ENCODE data around the gene ZNF138.

The ZNF138 gene

DNA sequence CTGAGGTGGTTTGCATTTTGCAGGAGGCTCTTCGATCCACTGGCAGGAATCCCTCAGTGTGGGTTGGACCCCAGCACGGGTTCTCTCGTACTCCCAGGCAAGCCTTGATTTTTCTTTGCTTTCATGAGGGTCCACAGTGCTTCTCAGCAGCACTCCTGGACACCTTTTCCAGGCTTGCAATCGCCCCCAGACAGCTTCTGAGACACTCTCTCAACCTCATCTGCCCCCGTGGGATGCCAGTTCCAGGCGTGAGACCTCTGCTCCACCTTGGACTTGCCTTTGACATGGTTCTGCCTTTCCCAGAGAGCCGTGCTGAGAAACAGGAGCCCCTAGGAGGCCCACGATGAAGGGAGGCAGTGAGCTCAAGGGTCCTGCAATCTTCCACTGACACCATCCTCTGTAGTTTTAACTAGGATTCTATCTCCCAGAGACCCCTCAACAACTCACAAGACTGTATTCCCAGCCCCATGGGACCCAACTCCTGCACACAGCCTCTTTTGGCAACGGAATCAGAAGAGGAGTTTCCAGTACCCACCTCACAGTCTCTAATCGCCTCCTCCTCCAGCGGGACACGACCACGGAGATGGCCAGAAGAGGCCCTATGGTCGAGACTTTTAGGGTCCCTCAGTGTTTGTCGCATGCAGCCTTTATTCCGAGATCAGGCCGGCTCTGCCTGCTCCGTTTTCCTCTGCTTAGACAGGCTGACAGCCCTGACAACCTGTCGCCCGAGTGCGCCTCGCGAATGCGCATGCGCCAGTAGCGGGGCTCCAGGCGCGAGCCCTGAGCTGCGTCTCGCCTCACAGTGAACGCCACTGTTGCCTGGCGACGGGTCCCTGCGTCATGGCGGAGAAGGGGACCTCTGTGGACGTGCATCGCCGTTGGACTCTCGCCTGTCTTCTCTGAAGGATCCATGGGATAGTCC, 82.8 kb downstream of the ZNF138 start:
- peak; percentile 90 for DNase-seq

DNA sequence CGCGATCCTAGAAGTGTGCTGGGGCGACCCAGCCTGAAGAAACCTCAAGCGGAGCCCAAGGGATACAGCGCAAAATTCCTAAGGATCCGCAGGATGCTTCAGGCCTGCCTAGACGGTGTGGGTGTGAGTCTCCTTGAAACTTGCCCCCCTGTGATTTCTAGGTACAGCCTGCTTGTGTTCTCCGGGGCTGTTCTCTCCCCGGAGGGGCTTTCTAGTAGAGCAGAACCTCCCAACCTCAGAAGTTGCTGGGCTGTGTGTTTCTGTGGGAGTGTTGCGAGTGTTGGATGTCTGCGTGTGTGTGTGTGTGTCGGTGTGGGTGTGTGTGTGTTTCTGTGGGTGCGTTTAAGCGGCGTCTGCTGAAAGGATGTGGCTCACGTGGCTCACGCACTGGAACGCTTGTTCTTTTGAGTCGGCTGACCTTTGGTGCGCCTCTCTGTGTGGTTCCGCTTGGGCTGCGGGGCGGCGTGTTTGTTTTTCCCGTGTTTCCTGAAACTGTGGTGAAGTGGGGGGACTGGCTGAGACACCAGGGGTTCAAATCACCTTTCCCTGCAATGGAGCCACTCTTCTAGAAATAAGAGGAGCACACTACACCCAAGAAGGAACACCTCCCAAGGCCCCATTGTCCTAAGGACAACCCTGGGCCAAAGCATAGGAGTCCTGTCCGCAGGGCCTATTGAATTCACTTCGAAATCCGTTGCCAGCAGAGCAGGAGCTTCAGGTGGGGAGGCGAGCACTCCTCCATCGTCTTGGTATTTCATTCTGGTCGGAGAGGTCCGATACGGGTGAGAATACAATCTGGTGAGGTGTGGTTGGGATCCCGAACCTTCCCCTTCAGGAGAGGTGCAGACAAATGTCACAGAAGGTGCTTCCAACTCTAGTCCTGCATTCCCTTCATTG, 83.7 kb downstream of the ZNF138 start:
- DNase-seq = no peak

DNA sequence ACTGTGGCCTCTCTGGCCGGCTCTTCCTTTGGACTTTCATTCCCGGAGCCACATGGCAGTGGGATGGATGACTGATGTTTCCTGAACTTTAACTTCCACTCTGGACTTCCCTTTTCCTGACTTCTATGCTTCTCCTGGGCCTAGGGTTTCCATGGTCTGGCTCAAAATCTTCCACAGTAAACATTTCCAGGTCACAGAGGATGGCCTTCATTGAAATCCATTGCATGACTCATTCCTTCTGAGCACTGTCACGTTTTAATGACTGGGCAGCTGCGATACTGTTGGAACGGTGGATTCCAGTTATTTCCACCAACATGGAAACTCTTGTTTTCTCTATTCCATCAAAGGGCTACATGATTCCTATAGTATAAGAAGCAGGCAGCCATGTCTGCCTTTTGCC, 84.5 kb downstream of the ZNF138 start:
- no peak for DNase-seq

DNA sequence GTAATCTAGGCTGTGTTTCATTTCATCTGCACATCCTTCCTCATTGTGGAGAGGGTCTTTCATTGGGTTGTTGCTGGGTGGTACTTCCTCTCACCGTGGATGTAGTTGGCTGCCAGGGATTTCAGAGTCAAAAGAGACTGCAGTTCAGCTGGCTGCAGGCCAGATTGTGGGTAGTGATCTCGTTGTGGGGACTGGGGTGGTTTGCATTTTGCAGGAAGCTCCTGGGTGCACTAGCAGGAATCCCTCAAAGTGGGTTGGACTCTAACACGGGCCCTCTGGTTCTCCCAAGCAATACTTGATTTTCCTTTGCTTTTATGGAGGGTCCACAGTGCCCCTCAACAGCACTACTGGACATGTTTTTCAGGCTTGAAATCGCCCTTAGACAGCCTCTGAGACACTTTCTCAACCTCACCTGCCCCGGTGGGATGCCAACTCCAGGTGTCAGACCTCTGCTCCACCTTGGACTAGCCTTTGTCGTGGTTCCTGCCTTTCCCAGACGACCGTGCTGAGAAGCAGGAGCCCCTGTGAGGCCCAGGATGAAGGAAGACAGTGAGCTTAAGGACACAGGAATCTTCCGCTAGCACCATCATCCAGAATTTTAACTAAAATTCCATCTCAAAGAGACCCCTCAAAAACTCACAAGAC, 85.0 kb downstream of the ZNF138 start:
- DNase-seq = no peak

DNA sequence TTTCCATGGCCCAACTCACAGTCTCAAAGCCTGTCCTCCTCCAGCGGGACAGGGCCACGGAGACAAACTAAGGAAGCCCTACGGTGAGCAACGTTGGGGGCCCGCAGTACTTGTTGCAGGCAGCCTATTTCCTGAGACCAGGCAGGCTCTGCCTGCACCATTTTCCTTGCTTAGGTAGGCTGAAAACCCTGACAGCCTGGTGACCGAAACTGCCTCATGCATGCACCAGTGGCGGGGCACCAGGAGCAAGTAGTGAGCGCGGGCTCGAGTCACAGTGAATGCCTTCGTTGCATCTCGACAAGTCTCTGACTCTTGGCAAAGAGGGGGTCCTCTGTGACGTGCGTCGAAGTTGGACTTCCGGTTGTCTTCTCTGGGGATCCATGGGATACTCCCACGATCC, 85.6 kb downstream of the ZNF138 start:
- DNase-seq = no peak

DNA sequence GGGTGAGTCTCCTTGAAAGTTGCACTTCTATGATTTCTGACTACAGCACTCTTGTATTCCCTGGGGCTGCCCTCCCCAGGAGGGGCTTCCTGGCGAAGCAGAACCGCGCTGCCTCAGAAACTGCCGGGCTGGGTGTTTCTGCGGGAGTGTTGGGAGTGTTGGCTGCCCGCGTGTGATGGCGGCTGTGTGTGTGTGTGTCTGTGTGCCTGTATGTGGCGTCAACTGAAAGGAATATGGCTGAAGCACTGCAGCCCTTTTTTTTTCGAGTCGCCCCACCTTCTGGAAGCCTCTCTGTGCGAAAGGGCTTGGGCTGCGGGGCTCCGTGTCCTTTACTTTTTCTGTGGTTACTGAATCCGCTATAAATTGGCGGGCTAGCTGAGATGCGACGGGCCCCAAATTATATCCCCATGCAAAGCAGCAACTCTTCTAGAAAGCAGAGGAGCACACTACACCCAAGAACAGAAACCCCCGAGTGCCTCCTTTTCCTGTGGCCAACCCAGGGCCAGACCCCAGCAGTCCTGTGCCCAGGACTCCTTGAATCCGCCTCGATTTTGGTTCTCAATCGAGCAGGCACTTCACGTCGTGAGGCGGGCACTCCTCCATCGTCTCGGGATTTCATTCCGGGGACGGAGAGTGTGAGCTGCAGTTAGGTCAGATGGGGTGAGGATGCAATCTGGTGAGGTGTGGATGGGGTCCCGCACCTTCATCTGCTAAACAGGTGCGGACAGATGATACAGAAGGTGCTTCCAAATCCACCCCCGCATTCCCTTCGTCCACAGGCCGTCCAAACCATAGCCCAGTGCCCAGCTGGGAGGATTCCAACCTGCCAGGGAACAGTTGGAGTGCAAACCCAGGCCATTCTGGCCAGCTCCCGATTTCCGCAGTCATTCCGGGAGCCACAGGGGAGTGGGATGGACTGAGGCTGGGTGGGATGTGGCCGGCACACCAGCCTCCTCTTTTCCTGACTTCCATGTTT, 86.4 kb downstream of the ZNF138 start:
- DNase-seq = no peak

DNA sequence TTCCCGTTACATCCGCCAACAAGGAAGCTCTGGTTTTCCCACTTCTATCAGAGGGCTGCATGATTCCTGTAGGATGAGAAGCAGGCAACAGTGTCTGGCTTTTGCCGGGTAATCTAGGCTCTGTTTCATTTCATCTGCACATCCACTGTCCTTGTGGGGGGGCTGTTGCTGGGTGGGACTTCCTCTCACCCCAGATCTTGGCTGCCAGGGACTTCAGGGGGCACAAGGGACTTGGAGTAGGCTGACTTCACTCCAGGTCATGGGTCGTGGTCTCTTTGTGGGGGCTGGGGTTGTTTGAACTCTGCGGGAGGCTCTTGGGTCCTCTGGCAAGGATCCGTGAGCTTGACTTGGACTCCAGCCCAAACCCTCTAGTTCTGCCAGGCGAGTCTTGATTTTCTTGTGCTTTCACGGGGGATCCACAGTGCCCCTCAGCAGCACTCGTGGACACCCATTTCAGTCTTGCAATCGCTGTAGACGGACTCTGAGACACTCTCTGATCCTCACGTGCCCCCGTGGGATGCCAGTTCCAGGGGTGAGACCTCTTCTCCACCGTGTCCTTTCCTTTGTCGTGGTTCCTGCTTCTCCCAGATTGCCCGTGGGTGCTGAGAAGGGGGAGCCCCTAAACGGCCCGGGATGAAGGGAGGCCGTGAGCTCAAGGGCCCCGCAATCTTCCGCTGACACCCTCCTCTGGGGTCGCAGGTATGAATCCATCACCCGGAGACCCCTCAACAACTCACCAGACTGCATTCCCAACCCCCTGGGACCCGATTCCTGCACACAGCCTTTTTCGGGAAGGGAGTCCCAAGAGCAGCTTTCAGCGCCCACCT, 87.4 kb downstream of the ZNF138 start:
- DNase-seq = no peak

DNA sequence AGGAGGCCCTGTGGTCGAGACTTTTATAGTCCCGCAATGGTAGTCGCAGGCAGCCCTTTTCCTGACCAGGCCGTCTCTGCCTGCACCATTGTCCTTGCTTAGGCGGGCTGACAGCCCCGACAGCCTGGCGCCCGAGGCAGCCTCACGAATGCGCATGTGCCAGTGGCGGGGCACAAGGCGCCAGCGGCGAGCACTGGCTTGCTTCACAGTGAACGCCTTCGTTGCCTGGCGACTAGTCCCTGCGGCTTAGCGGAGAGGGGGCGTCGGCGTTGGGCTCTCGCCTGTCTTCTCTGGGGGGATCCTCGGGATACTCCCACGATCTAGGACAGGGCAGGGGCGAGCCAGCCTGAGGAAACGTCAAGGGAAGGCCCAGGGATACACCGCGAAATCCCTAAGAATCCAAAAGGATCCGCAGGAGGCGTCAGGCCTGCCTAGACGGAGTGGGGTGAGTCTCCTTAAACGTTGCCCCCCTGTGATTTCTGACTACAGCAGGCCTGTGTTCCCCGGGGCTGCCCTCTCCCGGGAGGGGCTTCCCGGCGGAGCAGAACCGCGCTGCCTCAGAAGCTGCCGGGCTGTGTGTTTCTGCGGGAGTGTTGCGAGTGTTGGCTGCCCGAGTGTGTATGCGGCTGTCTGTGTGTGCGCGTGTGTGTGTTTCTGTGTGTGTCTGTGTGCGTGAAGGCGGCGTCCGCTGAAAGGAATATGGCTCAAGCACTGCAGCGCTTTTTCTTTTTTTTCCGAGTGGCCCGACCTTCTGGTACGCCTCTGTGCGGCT, 88.3 kb downstream of the ZNF138 start:
- DNase-seq = peak; percentile 66
